Natural killer cell treated with Interleukin-12 subunit alpha and Interleukin-12 subunit beta and Interleukin-15 and Interleukin-18, amount 100 ng/mL, for 72 hours (primary cell): ENCODE measurements around the gene ASIC2. TPM values are rescaled to one million over a fixed set of nuclear protein-coding genes. Genes with fewer than 3 reads are reported as not detected.

Experiments used
- ATAC-seq, 2 donors: fragments of 150-1000 bp; cut with Tn5 transposase in 1 of 2; sonication (Bioruptor Pico), chemical (Tn5 transposase) in 1 of 2; 2 replicates each; pipeline ENCODE4 v1.10.0; 2021
- DNase-seq: peaks from one replicate; pipeline ENCODE4 v3.0.0; 2022; ENCODE audit warnings: low spot score
- H3K27ac Mint-ChIP-seq, 2 donors: 1 replicate in 1 of 2; 2 replicates in 1 of 2; pipeline ENCODE4 v1.8.0; 2022; ENCODE audit warnings: mixed read lengths in 2 of 2, mild to moderate bottlenecking in 1 of 2, moderate library complexity in 1 of 2
- H3K27me3 Mint-ChIP-seq, 2 donors: 1 replicate in 1 of 2; 2 replicates in 1 of 2; pipeline ENCODE4 v1.8.0; 2022; ENCODE audit warnings: mixed read lengths in 2 of 2
- H3K36me3 Mint-ChIP-seq: one replicate; pipeline ENCODE4 v1.8.0; 2022; ENCODE audit warnings: mixed read lengths
- H3K4me1 Mint-ChIP-seq, 2 donors: 1 replicate in 1 of 2; 2 replicates in 1 of 2; pipeline ENCODE4 v1.8.0; 2022; ENCODE audit warnings: low read depth in 2 of 2, mixed read lengths in 2 of 2, mild to moderate bottlenecking in 1 of 2
- H3K4me3 Mint-ChIP-seq: one replicate; pipeline ENCODE4 v1.8.0; 2022; ENCODE audit warnings: mixed read lengths
- H3K9me3 Mint-ChIP-seq: 2 replicates; pipeline ENCODE4 v1.8.0; 2022; ENCODE audit warnings: mixed read lengths
- total RNA-seq, 2 donors: library from RNA; stranded (reverse); gene quantifications; one replicate each; pipeline ENCODE4 v1.2.3, GENCODE V29; 2022

Gene ASIC2
- total RNA-seq, 2 donors from 2014 or later, result not detected

DNA sequence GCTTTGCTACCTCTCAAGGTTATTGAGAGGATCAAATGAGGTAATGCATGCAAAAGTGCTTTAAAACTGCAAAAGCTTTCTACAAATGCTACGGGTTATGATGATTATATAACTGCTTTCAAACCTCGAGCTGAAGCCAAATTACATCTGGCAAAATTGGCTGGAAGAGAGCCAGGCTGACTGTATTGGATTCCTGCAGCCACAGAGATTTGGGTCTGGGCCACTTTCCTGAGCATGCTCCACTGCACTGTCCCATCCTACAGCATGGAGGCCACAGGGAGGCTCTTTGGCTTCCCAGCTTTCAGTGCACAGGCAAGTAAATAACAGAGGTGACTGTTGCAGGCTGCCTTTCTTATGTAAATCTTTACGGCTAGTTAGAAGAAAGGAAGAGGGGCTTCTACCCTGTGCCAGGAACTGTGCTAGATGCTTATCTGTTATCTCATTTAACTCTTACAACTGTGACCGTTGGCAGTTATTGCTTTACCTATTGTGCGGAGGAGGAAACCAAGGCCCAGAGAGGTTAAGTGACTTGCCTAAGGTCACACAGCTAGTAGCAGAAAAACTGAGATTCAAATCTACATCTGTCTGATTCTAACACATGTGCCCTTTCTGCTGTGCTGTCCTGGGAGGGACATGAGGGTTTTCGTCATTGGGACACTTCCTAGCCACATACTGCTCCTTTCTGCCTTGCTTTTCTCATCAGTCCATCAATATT is 179.7 kb downstream of the ASIC2 start:
- no peaks in the 10 kb centered on the region for H3K4me1 Mint-ChIP-seq
- H3K27ac Mint-ChIP-seq, result no peak overlapping the region
- H3K4me3 Mint-ChIP-seq, result no peak overlapping the region
- no peak for DNase-seq
- H3K36me3 Mint-ChIP-seq, result no peaks in the 10 kb centered on the region
- peaks cover 17 to 21% of the 10 kb centered on the region in 2 donors for H3K27me3 Mint-ChIP-seq
- no peaks in the 10 kb centered on the region for H3K9me3 Mint-ChIP-seq
- ATAC-seq, result no peak

DNA sequence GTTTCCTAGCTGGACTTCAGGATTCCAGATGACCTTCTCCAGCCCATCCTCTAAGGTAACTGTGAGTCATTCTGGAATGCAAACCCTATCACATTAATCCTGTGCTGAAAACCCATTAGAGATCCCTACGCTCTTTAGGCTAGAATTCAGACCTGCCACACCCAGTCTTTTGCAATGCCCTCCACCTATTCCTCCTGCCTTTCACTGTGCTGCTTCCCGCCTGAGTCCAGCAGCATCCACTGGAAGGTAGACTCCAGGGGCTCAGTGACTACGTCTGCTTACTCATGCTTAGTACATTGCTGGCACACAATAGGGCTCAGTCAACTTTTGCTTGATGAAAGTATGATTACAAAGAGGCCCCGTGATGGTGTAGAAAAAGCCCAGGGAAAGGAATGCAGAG is 180.3 kb downstream of the ASIC2 start:
- Mint-ChIP-seq H3K36me3 (no peaks in the 10 kb centered on the region), H3K9me3 (no peaks in the 10 kb centered on the region), H3K27ac (no peak overlapping the region), H3K4me1 (no peaks in the 10 kb centered on the region), H3K27me3 (peaks cover 17 to 20% of the 10 kb centered on the region in 2 donors), H3K4me3 (no peak overlapping the region)
- no peak for DNase-seq
- no peak for ATAC-seq

- no peak for DNase-seq
- Mint-ChIP-seq H3K9me3 (peaks cover 4% of the 10 kb centered on the region), H3K4me1 (no peaks in the 10 kb centered on the region), H3K4me3 (no peak overlapping the region), H3K27me3 (peaks cover 24 to 28% of the 10 kb centered on the region in 2 donors), H3K27ac (no peak overlapping the region), H3K36me3 (no peaks in the 10 kb centered on the region)
- no peak for ATAC-seq
Measured at GRCh38 chr17:33109336-33110072, 183.6 kb downstream of the ASIC2 start.

DNA sequence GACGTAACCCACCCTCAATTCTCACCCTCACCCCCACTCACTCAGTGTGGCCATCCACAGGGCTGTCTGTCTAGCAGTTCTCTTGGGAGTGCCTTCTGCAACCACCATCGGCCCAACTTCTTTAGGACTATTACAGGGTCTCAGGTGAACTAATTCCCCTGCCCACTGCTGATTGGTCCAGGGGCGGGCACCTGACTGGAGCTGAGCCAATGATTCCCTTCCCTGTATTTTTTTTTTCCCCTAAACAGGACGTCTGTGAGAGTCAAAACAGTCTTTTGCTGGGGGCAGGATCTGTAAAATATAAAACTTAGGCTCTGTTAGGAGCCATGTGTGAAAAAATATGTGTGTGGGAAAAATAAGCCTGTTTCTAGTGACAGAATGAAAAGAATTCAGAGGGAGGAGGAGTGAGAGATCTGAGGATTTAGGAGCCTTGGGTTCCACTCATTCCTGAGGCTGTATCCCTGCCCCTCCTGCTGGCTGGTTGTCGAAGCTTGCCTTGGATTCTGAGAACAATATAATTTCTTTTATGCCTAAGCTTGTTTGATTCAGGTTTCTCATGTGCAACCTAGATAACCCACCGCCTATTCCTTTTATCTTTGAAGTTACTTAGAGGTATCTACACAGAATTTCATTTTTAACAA is 186.4 kb downstream of the ASIC2 start:
- DNase-seq (no peak), ATAC-seq (no peak)
- Mint-ChIP-seq H3K27ac (no peak overlapping the region), H3K4me1 (no peaks in the 10 kb centered on the region), H3K36me3 (no peaks in the 10 kb centered on the region), H3K27me3 (peaks cover 17 to 29% of the 10 kb centered on the region in 2 donors), H3K9me3 (peaks cover 4% of the 10 kb centered on the region), H3K4me3 (no peak overlapping the region)

GRCh38 chr17:33105911-33106310 is 187.2 kb downstream of the ASIC2 start:
- no peaks in the 10 kb centered on the region for H3K36me3 Mint-ChIP-seq
- H3K4me1 Mint-ChIP-seq, result no peaks in the 10 kb centered on the region
- no peak overlapping the region for H3K4me3 Mint-ChIP-seq
- ATAC-seq, result no peak
- H3K27ac Mint-ChIP-seq, result no peak overlapping the region
- DNase-seq, result no peak
- H3K9me3 Mint-ChIP-seq, result peaks cover 4% of the 10 kb centered on the region
- H3K27me3 Mint-ChIP-seq, result peaks cover 15 to 21% of the 10 kb centered on the region in 2 donors

- no peak for DNase-seq
- no peaks in the 10 kb centered on the region for H3K9me3 Mint-ChIP-seq
- no peak overlapping the region for H3K4me3 Mint-ChIP-seq
- H3K36me3 Mint-ChIP-seq, result no peaks in the 10 kb centered on the region
- no peak overlapping the region for H3K27ac Mint-ChIP-seq
- H3K27me3 Mint-ChIP-seq, result peaks cover 7 to 32% of the 10 kb centered on the region in 2 donors
- H3K4me1 Mint-ChIP-seq, result no peaks in the 10 kb centered on the region
- ATAC-seq, result no peak
Measured at GRCh38 chr17:33099906-33100305, 193.2 kb downstream of the ASIC2 start.

DNA sequence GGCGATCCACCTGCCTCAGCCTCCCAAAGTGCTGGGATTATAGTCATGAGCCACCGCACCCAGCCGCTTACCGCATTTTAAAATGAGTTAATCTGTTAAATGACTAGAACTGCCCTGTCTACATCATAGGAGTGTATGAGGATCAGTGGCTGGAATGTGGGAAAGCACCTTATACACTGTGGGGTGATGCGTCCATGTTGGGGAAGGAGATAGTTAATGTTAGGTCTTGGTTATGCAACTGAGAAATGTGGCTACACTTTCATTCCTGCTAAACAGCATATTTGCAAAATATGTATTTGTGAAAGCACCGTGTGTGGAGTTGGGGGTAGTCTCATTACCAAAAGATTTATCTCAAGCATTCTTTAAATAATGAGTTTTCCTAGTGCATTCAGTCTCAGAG is 193.8 kb downstream of the ASIC2 start:
- DNase-seq (no peak), ATAC-seq (no peak)
- Mint-ChIP-seq H3K27ac (no peak overlapping the region), H3K4me3 (no peak overlapping the region), H3K9me3 (no peaks in the 10 kb centered on the region), H3K27me3 (peaks cover 9 to 39% of the 10 kb centered on the region in 2 donors), H3K36me3 (no peaks in the 10 kb centered on the region), H3K4me1 (no peaks in the 10 kb centered on the region)

DNA sequence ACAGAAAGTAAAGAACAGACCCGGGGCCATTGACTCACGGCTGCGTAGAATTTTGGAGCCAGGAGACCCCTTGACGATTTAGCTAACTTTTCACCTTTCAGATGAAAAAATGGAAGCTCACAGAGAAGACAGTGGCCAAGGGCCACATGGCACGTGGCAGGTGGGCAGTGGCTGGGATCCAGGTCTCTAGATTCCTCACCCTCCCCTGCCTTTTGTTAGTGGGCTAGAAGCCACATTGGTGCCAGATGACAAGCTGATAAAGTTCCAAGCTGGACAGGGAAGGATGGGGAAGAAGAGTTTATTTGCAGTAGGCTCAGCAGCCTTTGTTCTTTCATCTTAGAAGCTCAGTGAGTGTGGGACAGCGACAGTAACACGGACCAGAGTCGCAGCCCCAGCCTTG is 195.7 kb downstream of the ASIC2 start:
- DNase-seq, result no peak
- H3K27me3 Mint-ChIP-seq, result peaks cover 16 to 47% of the 10 kb centered on the region in 2 donors
- no peak overlapping the region for H3K4me3 Mint-ChIP-seq
- H3K27ac Mint-ChIP-seq, result no peak overlapping the region
- no peaks in the 10 kb centered on the region for H3K9me3 Mint-ChIP-seq
- ATAC-seq, result no peak
- H3K36me3 Mint-ChIP-seq, result no peaks in the 10 kb centered on the region
- no peaks in the 10 kb centered on the region for H3K4me1 Mint-ChIP-seq

DNA sequence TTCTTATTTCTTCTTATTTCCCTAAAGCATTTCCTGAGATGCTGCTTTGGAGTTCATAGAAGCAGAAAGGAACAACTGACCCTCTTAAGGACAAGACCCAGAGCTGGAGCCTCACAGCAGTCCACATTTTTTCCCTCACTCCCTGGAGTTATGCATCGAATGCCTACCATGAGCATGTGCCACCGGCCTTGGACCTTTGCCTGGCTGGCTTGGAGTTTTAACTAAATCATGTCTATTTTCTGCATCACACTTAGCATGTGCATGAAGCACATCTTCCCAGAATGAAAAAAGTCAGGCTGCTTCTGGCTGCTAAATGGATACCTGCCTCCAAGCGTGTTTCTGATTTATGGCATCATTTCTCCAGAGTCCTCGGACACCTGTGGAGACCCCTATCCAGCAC is 196.9 kb downstream of the ASIC2 start:
- Mint-ChIP-seq H3K9me3 (no peaks in the 10 kb centered on the region), H3K4me3 (no peak overlapping the region), H3K27me3 (peaks cover 14 to 50% of the 10 kb centered on the region in 2 donors), H3K4me1 (no peaks in the 10 kb centered on the region), H3K36me3 (no peaks in the 10 kb centered on the region), H3K27ac (no peak overlapping the region)
- no peak for ATAC-seq
- DNase-seq, result no peak

GRCh38 chr17:33091271-33091670 is 201.8 kb downstream of the ASIC2 start:
- H3K4me1 Mint-ChIP-seq, result no peaks in the 10 kb centered on the region
- H3K9me3 Mint-ChIP-seq, result no peaks in the 10 kb centered on the region
- no peak overlapping the region for H3K27ac Mint-ChIP-seq
- no peak overlapping the region for H3K4me3 Mint-ChIP-seq
- ATAC-seq (no peak), DNase-seq (no peak)
- H3K27me3 Mint-ChIP-seq, result peaks cover 38 to 67% of the 10 kb centered on the region in 2 donors
- H3K36me3 Mint-ChIP-seq, result no peaks in the 10 kb centered on the region

- Mint-ChIP-seq H3K27ac (no peak overlapping the region), H3K27me3 (peaks cover 38 to 68% of the 10 kb centered on the region in 2 donors), H3K4me1 (no peaks in the 10 kb centered on the region), H3K9me3 (no peaks in the 10 kb centered on the region), H3K4me3 (no peak overlapping the region), H3K36me3 (no peaks in the 10 kb centered on the region)
- ATAC-seq (no peak), DNase-seq (no peak)
Measured at GRCh38 chr17:33090806-33091205, 202.3 kb downstream of the ASIC2 start.

DNA sequence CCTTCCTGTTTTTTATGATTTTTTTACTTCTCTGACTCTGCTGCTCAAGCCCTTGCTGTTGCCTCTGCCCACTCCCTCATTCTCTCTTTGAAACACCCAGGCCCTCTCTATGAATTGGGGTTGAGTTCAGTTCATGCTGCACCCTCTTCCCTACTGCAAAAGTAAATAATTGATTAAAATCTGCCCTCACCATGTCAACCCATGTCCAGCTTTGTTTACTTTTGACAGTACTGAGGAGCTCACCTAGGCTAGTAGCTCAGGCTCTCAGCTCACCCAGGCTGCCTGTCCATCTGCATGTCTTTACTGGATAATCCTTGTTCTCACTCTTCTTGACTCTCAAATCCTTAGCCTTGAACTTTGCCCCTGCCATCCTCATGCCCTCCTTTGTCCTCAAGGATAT is 206.2 kb downstream of the ASIC2 start:
- ATAC-seq (no peak), DNase-seq (no peak)
- H3K4me3 Mint-ChIP-seq, result no peak overlapping the region
- peaks cover 36 to 54% of the 10 kb centered on the region in 2 donors for H3K27me3 Mint-ChIP-seq
- H3K9me3 Mint-ChIP-seq, result no peaks in the 10 kb centered on the region
- no peaks in the 10 kb centered on the region for H3K36me3 Mint-ChIP-seq
- no peaks in the 10 kb centered on the region for H3K4me1 Mint-ChIP-seq
- no peak overlapping the region for H3K27ac Mint-ChIP-seq

DNA sequence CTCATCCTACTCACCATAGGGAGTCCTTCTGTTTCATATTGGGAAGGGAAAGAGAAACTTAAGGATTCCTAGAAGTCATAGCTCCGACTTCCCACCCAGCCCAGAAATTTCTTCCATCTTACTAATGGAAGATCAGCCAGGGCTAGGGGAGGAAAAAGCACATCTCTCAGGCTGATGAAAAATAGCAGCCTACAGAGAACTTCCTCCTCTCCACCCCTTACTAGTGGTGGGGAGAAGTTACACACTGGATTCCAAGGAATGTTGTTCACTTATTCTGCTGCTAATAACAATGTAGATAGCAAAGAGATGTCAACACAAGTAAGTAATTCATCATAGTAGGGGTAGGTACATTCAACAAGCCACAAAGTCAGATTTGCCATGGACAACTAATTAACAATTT is 207.1 kb downstream of the ASIC2 start:
- H3K36me3 Mint-ChIP-seq, result no peaks in the 10 kb centered on the region
- H3K4me1 Mint-ChIP-seq, result no peaks in the 10 kb centered on the region
- no peak for DNase-seq
- no peak overlapping the region for H3K27ac Mint-ChIP-seq
- no peak for ATAC-seq
- H3K4me3 Mint-ChIP-seq, result no peak overlapping the region
- H3K27me3 Mint-ChIP-seq, result peaks cover 32 to 50% of the 10 kb centered on the region in 2 donors
- no peaks in the 10 kb centered on the region for H3K9me3 Mint-ChIP-seq

DNA sequence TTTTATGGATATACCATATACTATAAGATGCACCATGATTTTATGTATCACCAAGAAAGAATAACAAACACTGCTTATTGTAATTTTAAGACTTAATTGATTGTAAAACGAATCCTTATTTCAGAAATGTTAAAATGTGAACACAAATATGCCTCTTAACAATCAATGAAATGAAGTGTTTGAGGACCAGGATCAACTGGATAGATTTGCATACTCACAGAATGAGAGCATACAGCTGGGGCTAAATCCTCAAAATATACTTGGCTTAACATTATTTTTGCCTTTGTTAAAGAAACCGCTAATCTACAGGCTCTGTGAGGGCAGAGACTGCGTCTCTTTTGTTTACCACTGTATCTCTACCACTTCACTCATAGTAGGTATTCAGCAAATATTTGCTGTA is 207.8 kb downstream of the ASIC2 start:
- Mint-ChIP-seq H3K4me1 (no peaks in the 10 kb centered on the region), H3K36me3 (no peaks in the 10 kb centered on the region), H3K9me3 (no peaks in the 10 kb centered on the region), H3K4me3 (no peak overlapping the region), H3K27me3 (peaks cover 30 to 50% of the 10 kb centered on the region in 2 donors), H3K27ac (no peak overlapping the region)
- ATAC-seq, result no peak
- DNase-seq, result no peak
